GM21786 (cell line): ENCODE data around the gene CTIF.

Experiments used
- ATAC-seq: cut with Tn5 transposase; IDR thresholded peaks from one replicate; pipeline ENCODE4 v1.9.1; 2021; ENCODE audit not compliant: unreplicated experiment

Gene CTIF

GRCh38 chr18:48765053-48765452 lies 226.2 kb downstream of the CTIF start:
- no peak for ATAC-seq

DNA sequence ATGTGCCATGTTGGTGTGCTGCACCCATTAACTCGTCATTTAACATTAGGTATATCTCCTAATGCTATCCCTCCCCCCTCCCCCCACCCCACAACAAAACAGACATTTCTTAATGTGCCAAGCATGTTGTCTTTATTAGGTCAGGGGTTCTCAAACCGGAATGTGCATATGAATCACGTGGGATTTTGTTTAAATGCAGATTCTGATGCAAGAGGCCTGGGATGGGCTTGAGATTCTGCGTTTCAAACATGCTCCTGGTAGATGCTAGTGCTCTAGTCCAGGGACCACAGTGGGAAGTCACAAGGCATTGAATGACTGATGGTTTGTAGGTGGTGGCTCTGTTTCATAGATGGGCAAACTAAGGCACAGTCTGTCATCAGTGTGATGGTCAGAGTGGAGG lies 227.2 kb downstream of the CTIF start:
- no peak for ATAC-seq

GRCh38 chr18:48766487-48766886 lies 227.7 kb downstream of the CTIF start:
- ATAC-seq, result no peak

GRCh38 chr18:48767090-48767690 lies 228.4 kb downstream of the CTIF start:
- ATAC-seq, result no peak

DNA sequence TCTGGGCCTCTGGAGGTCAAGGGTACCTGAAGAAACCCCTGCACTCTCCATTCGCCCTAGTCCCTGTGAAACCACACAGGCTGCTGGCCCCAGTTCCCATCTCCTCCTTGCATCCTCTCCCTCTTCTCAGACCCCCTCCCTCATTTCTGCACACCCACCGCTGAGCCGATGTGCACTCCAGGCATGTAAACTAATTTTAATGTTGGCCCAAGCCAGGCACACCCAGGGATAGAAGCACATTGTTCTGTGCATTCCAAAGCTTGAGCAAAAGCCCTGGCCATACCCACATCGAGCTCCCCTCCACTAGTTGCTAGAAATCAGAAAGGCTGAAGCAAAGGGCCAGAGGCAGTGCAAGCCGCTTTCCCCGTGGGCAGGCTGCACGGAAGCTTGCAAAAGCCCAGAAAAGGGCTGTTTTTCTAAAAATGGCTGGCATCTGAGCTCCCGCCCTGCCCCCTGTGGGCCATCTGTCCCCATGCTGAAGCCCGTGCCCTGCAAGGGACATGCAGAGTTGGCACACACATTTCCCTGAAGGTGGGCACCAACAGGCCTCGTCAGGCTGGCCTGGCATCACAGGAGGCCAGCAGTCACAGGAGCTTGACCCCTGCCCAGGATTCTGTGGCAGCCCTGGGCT lies 230.3 kb downstream of the CTIF start:
- ATAC-seq, result no peak

GRCh38 chr18:48770243-48770642 lies 231.4 kb downstream of the CTIF start:
- no peak for ATAC-seq

DNA sequence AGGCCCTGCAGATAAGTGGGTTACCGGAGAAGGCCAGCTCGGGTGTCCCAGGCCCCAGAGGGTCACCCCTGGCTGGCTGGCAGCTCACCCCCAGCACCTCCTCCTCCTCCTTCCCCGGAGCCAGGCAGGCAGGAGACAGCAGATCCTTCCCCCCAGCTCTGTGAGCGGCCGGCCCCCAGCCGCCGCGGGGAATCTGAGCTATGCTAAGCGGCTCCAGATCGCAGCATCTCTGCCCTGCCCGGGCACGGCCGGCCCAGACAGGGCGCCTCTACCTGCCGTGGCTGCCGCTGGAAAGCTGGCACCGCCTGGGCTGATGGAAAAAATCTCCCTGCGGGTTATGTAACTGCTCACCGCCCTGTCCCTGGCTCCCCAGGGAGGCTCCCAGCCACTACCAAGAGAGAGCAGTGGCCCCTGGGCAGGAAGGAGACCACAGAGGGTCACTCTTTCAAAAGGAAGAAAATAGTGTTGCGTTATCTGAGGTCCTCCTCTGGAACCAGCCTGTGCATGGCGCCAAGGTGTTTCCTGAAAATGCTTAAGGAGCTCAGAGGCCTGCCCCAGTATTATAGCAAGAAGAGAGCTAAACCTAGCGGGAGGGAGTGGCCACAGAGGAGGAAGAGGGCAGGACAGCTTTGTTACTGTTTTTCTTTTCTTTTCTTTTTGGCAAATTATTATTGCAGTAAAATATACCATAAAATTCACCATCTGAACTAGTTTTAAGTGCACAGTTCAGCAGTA lies 233.0 kb downstream of the CTIF start:
- no peak for ATAC-seq

DNA sequence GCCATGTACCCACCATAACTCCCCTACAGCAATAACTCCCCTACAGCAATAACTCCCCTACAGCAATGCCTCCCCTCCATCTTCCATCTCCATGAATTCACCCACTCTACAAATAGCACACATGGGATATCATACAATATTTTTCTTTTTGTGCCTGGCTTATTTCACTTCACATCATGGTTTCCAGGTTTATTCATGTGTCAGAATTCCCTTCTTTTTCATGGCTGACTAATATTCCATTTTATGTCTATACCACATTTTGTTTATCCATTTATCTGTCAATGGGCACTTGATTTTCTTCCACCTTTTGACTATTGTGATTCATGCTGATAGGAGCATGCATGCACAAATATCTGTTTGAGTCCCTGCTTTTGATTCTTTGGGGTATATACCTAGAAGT lies 233.6 kb downstream of the CTIF start:
- no peak for ATAC-seq

- ATAC-seq, result no peak
Observed at GRCh38 chr18:48773821-48774220, 235.0 kb downstream of the CTIF start.

DNA sequence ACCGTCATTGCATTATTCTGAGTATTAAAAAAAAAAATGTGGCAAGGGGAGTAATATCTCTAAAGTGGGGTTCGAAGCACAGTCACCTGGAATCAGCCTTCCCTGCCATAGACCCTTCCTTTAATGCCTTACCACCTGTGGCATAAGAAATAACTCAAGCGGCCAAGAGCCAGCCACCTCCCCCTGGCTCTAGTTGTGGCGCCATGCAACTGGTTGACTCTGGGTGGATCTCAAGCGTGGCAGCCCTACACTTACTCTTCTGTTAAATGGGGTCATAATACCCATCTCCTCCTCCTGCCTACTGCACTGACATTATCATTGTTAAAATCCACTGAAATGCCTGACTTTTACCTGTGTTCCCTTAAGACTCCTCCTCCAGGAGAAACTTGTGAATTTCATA lies 236.1 kb downstream of the CTIF start:
- no peak for ATAC-seq

- no peak for ATAC-seq
Observed at GRCh38 chr18:48775372-48776155, 236.7 kb downstream of the CTIF start.

GRCh38 chr18:48776156-48776555 lies 237.3 kb downstream of the CTIF start:
- no peak for ATAC-seq

- ATAC-seq, result no peak
Observed at GRCh38 chr18:48776641-48777025, 237.8 kb downstream of the CTIF start.

GRCh38 chr18:48777026-48777743 lies 238.4 kb downstream of the CTIF start:
- ATAC-seq, result peak; percentile 67

DNA sequence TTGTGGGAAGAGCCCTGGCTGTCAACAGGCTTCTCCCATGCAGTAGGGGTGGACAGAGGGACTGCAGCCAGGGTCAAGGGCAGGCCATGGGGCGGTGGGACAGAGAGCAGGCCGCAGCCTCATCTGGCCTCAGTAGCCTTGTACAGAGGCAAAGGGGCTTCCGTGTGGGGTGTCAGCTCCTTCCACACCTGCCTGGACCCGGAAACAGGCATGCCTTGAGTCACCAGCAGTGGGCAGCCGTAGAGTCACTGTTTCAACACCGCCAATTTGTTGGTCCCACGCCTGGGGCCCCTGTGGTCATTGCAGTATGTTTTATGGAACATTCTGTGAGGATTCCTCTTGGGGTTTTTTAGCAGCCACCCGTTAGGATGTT lies 238.9 kb downstream of the CTIF start:
- no peak for ATAC-seq

DNA sequence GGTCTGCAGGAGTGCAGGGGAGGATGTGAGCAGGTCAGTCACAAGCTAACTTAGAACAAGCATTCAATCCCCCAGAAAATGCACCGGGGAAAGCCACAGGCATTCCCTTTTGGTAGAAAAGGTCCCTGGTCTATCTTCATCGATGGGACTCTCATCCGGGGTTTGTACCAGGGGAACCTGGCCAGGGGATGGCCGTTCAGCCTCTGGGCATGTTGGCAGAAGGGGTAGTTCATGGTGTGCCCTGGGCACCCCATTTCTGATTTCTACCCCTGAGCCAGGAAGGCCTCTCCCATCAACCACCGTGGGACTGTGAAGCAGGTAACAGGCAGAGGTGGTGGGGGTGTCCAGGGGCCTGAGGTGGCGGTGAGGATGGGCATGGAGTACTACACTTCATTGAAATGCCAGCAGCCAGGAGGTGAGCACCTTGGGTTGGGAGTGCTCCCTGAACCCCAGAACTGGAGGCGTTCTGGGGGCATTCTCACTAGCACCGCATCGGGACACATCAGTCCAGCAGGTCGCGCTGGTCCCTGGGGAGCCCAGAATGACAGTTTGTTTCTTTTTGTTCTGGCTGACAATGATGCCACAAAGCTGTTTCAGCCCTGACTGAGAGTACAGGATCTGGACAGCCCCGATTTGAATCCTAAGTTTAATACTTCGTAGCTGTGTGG lies 239.6 kb downstream of the CTIF start:
- ATAC-seq, result no peak

DNA sequence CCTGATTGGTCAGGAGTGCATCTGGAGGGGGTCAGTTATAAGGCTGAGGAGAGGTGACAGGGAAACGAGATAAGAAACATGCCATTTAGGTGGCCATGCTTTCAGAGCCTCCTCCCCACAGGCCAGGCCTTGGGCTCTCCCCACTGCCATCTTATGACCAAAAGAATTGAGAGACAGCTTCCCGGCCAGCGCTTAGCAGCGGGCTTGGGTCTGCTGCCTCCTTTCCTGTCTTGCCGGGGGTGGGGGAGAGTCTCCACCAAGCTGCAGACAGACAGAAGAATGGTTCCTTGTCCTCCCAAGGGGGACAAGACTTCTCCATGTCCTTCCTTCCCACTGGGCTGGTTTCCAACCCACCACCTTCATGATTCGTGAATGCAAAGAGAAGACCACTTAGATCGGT lies 240.6 kb downstream of the CTIF start:
- ATAC-seq, result no peak

- no peak for ATAC-seq
Observed at GRCh38 chr18:48780201-48780912, 241.5 kb downstream of the CTIF start.

DNA sequence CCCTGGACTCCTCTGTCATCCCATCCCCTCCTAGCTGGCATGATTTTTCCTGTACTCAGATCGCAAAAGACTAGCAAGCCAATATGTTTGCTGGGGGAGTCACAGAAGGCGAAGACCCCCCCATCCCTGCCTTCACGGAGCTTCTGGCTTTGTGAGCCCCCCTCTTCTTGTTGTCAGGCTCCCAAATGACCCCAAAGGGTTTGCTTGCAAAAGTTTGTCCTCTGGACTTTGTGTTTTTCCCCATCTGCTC lies 242.0 kb downstream of the CTIF start:
- ATAC-seq, result no peak
